ENCODE results near the gene CCNY. TPM values are rescaled to one million over a fixed set of nuclear protein-coding genes. Genes with fewer than 3 reads are reported as not detected.

The CCNY gene
- total RNA-seq, 1 experiment from 2014 or later, result 53.3 TPM

- no peak for TF ChIP-seq SMAD3 (CRISPR knock-in tag; IDR thresholded peaks at IDR 0.05; ENCODE audit: borderline replicate concordance)
- TF ChIP-seq JUN (CRISPR knock-in tag; IDR thresholded peaks at IDR 0.05), result no peak
- no peak for TF ChIP-seq MYBL2 (CRISPR knock-in tag; IDR thresholded peaks at IDR 0.05)
- TF ChIP-seq CBFB (CRISPR knock-in tag; IDR thresholded peaks at IDR 0.05; ENCODE audit: low read depth), result no peak
- TF ChIP-seq RELA (CRISPR knock-in tag; IDR thresholded peaks at IDR 0.05; ENCODE audit: borderline replicate concordance), result no peak
Observed at GRCh38 chr10:35606430-35606829, 270.1 kb downstream of the CCNY start (continued).

GRCh38 chr10:35607475-35608327 is 271.4 kb downstream of the CCNY start:
- Mint-ChIP-seq H3K4me3 (peak overlapping the region; percentile 52), H3K4me1 (peaks cover 2% of the 10 kb centered on the region; the same call in 1 of the 2 replicates), H3K27ac (no peak overlapping the region), H3K36me3 (peaks cover 11% of the 10 kb centered on the region), H3K9me3 (peaks cover 12% of the 10 kb centered on the region), H3K27me3 (ENCODE audit: low read depth) (peaks cover 28% of the 10 kb centered on the region)
- peak; percentile 36; the same call in 1 of the 2 replicates for ATAC-seq
- TF ChIP-seq USF2 (CRISPR knock-in tag; IDR thresholded peaks at IDR 0.05), result no peak
- no peak for TF ChIP-seq GABPB1 (CRISPR knock-in tag; IDR thresholded peaks at IDR 0.05)
- TF ChIP-seq ZMAT4 (CRISPR knock-in tag; IDR thresholded peaks at IDR 0.05), result no peak
- no peak for TF ChIP-seq CTCF (IDR thresholded peaks at IDR 0.05)
- TF ChIP-seq ZNF138 (CRISPR knock-in tag; conservative IDR thresholded peaks at IDR 0.05), result no peak
- no peak for TF ChIP-seq IRF2 (CRISPR knock-in tag; IDR thresholded peaks at IDR 0.05; ENCODE audit: borderline replicate concordance, low read depth)
- TF ChIP-seq ZNF121 (CRISPR knock-in tag; IDR thresholded peaks at IDR 0.05), result no peak
- no peak for TF ChIP-seq FOXK1 (CRISPR knock-in tag; IDR thresholded peaks at IDR 0.05)
- TF ChIP-seq OVOL2 (CRISPR knock-in tag; IDR thresholded peaks at IDR 0.05; ENCODE audit: borderline replicate concordance), result no peak
- POLR2A ChIA-PET, result no interaction called here
- CTCF ChIA-PET, result interaction anchor here (0.6 to 0.9 kb wide), 2 partner anchors 33 to 1211 kb away, joined by 3 read pairs; no protein-coding TSS in a partner anchor
- DNase-seq (ENCODE audit: low spot score), result peak; percentile 21

DNA sequence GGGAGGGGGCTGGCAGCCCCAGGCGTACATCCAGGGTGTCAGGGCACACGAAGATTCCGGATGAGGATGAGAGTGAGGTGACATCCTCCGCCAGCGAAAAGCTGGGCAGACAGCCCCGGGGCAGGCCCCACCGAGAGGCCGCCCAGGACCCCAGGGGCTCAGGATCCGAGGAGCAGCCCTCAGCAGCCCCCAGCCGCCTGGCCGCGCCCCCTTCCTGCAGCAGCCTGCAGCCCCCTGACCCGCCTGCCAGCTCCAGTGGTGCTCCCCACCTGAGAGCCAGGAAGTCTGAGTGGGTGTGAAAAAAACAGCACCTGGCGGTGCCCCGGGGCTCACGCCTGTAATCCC is 272.0 kb downstream of the CCNY start:
- ATAC-seq (no peak), DNase-seq (ENCODE audit: low spot score) (no peak)
- Mint-ChIP-seq H3K4me1 (peaks cover 5% of the 10 kb centered on the region; the same call in 1 of the 2 replicates), H3K4me3 (no peak overlapping the region), H3K27ac (no peak overlapping the region), H3K27me3 (ENCODE audit: low read depth) (peaks cover 28% of the 10 kb centered on the region), H3K36me3 (peaks cover 11% of the 10 kb centered on the region), H3K9me3 (peaks cover 12% of the 10 kb centered on the region)
- CTCF ChIA-PET, result interaction anchor here (0.6 to 0.9 kb wide), 2 partner anchors 8 to 34 kb away, joined by 3 read pairs; no protein-coding TSS in a partner anchor
- POLR2A ChIA-PET, result no interaction called here
- TF ChIP-seq NR2C2 (CRISPR knock-in tag; IDR thresholded peaks at IDR 0.05) (no peak), NR1H2 (CRISPR knock-in tag; IDR thresholded peaks at IDR 0.05) (no peak), JUN (CRISPR knock-in tag; IDR thresholded peaks at IDR 0.05) (no peak), ATF2 (CRISPR knock-in tag; IDR thresholded peaks at IDR 0.05; ENCODE audit: borderline replicate concordance, low read depth) (no peak), TEAD4 (CRISPR knock-in tag; IDR thresholded peaks at IDR 0.05) (no peak), E2F4 (CRISPR knock-in tag; IDR thresholded peaks at IDR 0.05; ENCODE audit: borderline replicate concordance, low read depth) (no peak), SMAD3 (CRISPR knock-in tag; IDR thresholded peaks at IDR 0.05; ENCODE audit: borderline replicate concordance) (no peak), ZNF232 (CRISPR knock-in tag; IDR thresholded peaks at IDR 0.05) (no peak), ZNF423 (CRISPR knock-in tag; IDR thresholded peaks at IDR 0.05) (no peak), CDX4 (CRISPR knock-in tag; IDR thresholded peaks at IDR 0.05; ENCODE audit: borderline replicate concordance) (no peak), ZBTB21 (CRISPR knock-in tag; IDR thresholded peaks at IDR 0.05; ENCODE audit: borderline replicate concordance) (no peak)
- TF ChIP-seq, protein P1, sequence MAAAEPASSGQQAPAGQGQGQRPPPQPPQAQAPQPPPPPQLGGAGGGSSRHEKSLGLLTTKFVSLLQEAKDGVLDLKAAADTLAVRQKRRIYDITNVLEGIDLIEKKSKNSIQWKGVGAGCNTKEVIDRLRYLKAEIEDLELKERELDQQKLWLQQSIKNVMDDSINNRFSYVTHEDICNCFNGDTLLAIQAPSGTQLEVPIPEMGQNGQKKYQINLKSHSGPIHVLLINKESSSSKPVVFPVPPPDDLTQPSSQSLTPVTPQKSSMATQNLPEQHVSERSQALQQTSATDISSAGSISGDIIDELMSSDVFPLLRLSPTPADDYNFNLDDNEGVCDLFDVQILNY (CRISPR knock-in tag; IDR thresholded peaks at IDR 0.05), result no peak
- TF ChIP-seq, protein P2, sequence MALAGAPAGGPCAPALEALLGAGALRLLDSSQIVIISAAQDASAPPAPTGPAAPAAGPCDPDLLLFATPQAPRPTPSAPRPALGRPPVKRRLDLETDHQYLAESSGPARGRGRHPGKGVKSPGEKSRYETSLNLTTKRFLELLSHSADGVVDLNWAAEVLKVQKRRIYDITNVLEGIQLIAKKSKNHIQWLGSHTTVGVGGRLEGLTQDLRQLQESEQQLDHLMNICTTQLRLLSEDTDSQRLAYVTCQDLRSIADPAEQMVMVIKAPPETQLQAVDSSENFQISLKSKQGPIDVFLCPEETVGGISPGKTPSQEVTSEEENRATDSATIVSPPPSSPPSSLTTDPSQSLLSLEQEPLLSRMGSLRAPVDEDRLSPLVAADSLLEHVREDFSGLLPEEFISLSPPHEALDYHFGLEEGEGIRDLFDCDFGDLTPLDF (CRISPR knock-in tag; IDR thresholded peaks at IDR 0.05), result no peak

All from WTC11 (cell line).